Osteoblast (primary cell): ENCODE results near the gene INPP5F. TPM values are rescaled to one million over a fixed set of nuclear protein-coding genes. Genes with fewer than 3 reads are reported as not detected.
A peak's percentile ranks its signal among the peaks of the same experiment; 100 is the strongest.

Experiments used
- DNase-seq: peaks from one replicate; pipeline ENCODE4 v3.0.0; 2011; ENCODE audit warnings: low spot score, mixed read lengths; ENCODE audit not compliant: insufficient read length; ENCODE audit errors: missing footprints
- H2AFZ ChIP-seq: 2 replicates; pipeline ENCODE4 v1.6.0; 2011; ENCODE audit warnings: mild to moderate bottlenecking, low read length
- H3K27ac ChIP-seq: 2 replicates; pipeline ENCODE4 v1.5.1; 2011; ENCODE audit warnings: mild to moderate bottlenecking, low read depth, low read length, moderate library complexity
- H3K27me3 ChIP-seq: 2 replicates; pipeline ENCODE4 v1.6.0; 2012; ENCODE audit warnings: mild to moderate bottlenecking, control low read depth, inconsistent platforms, low read length, moderate library complexity; ENCODE audit not compliant: insufficient read depth
- H3K36me3 ChIP-seq: 2 replicates; pipeline ENCODE4 v1.5.1; 2011; ENCODE audit warnings: mild to moderate bottlenecking, low read length, control low read depth, moderate library complexity; ENCODE audit not compliant: insufficient read depth
- H3K4me1 ChIP-seq: 2 replicates; pipeline ENCODE4 v1.5.1; 2011; ENCODE audit warnings: mild to moderate bottlenecking, low read length, control low read depth, moderate library complexity; ENCODE audit not compliant: insufficient read depth
- H3K4me2 ChIP-seq: 2 replicates; pipeline ENCODE4 v1.6.0; 2011; ENCODE audit warnings: mild to moderate bottlenecking, low read length; ENCODE audit not compliant: insufficient read depth
- H3K4me3 ChIP-seq: fragments of 200-600 bp; sonication (generic); 3 replicates; pipeline ENCODE4 v1.5.1; 2012; ENCODE audit warnings: mild to moderate bottlenecking, low read length, inconsistent platforms; ENCODE audit not compliant: insufficient read depth
- H3K79me2 ChIP-seq: 2 replicates; pipeline ENCODE4 v1.6.0; 2012; ENCODE audit warnings: mild to moderate bottlenecking, low read length, control low read depth, inconsistent platforms; ENCODE audit not compliant: insufficient read depth
- H3K9me3 ChIP-seq: 2 replicates; pipeline ENCODE4 v1.5.1; 2011; ENCODE audit warnings: low read depth, low read length, control low read depth
- H4K20me1 ChIP-seq: 2 replicates; pipeline ENCODE4 v1.6.0; 2012; ENCODE audit warnings: mild to moderate bottlenecking, low read length, control low read depth; ENCODE audit not compliant: insufficient read depth
- CTCF ChIP-seq: IDR thresholded peaks from 2 replicates; pipeline ENCODE4 v1.5.1; 2011; ENCODE audit warnings: mild to moderate bottlenecking, low read depth, low read length, moderate library complexity; ENCODE audit errors: extremely low read depth
- total RNA-seq: library from RNA; depleted of rRNA; stranded (reverse); fragments of >200 nt; gene quantifications from 2 replicates; pipeline ENCODE4 v1.2.3, GENCODE V29; 2012

The INPP5F gene
- total RNA-seq, 1 donor = 10.9 TPM

GRCh38 chr10:119807960-119808697 is 82.3 kb downstream of the INPP5F start:
- Histone ChIP-seq H3K27me3 (no peaks in the 10 kb centered on the region), H3K79me2 (no peaks in the 10 kb centered on the region), H3K4me3 (no peak overlapping the region), H3K36me3 (no peaks in the 10 kb centered on the region), H3K4me2 (no peak overlapping the region), H3K9me3 (no peaks in the 10 kb centered on the region), H3K27ac (no peak overlapping the region), H4K20me1 (no peaks in the 10 kb centered on the region), H2AFZ (no peak overlapping the region), H3K4me1 (peaks cover 4% of the 10 kb centered on the region)
- TF ChIP-seq CTCF = no peak
- no peak for DNase-seq

GRCh38 chr10:119811122-119811521 is 85.3 kb downstream of the INPP5F start:
- no peaks in the 10 kb centered on the region for H3K27me3 ChIP-seq
- no peak for TF ChIP-seq CTCF
- H3K4me2 ChIP-seq = no peak overlapping the region
- H4K20me1 ChIP-seq = no peaks in the 10 kb centered on the region
- H3K79me2 ChIP-seq = no peaks in the 10 kb centered on the region
- DNase-seq = no peak
- no peak overlapping the region for H3K27ac ChIP-seq
- H3K9me3 ChIP-seq = no peaks in the 10 kb centered on the region
- H2AFZ ChIP-seq = no peak overlapping the region
- H3K4me1 ChIP-seq = no peaks in the 10 kb centered on the region
- no peaks in the 10 kb centered on the region for H3K36me3 ChIP-seq
- H3K4me3 ChIP-seq = no peak overlapping the region

- TF ChIP-seq CTCF = no peak
- H2AFZ ChIP-seq = no peak overlapping the region
- no peak overlapping the region for H3K4me2 ChIP-seq
Observed at GRCh38 chr10:119812684-119813083, 86.8 kb downstream of the INPP5F start.

DNA sequence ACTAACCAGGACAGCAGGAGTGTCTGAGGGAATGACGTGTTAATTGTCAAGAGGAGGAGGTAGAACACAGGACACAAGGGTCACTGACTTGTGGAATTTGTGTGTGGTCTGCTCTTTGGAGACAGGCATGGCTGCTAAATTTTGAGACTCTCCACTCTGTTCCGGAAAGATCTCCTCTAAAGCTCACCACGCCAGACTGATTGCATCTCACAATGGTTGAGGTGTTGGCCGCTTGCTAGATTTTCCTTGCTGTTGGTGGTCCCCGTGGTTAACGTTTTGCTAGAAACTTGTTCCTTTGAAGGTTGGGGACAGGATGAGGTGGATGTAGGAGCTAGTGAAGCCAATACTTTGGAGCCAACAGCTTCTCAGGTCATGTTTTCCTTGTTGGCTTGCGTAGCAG is 89.8 kb downstream of the INPP5F start:
- Histone ChIP-seq H4K20me1 (no peaks in the 10 kb centered on the region), H2AFZ (no peak overlapping the region), H3K27ac (no peak overlapping the region), H3K27me3 (no peaks in the 10 kb centered on the region), H3K36me3 (no peaks in the 10 kb centered on the region), H3K79me2 (no peaks in the 10 kb centered on the region), H3K4me2 (no peak overlapping the region), H3K4me3 (no peak overlapping the region), H3K4me1 (no peaks in the 10 kb centered on the region), H3K9me3 (no peaks in the 10 kb centered on the region)
- no peak for TF ChIP-seq CTCF
- DNase-seq = no peak

More at GRCh38 chr10:119812684-119813083, 86.8 kb downstream of the INPP5F start:
- no peaks in the 10 kb centered on the region for H3K79me2 ChIP-seq
- H3K36me3 ChIP-seq = no peaks in the 10 kb centered on the region
- H3K27me3 ChIP-seq = no peaks in the 10 kb centered on the region
- H3K9me3 ChIP-seq = no peaks in the 10 kb centered on the region
- H4K20me1 ChIP-seq = no peaks in the 10 kb centered on the region
- H3K4me1 ChIP-seq = no peaks in the 10 kb centered on the region
- H3K27ac ChIP-seq = no peak overlapping the region
- DNase-seq = peak; percentile 31
- no peak overlapping the region for H3K4me3 ChIP-seq
